Ovary (tissue), 9 donors: ENCODE measurements around the gene STIP1. TPM values are rescaled to one million over a fixed set of nuclear protein-coding genes. Genes with fewer than 3 reads are reported as not detected.

Experiments
- DNase-seq, 5 donors: peaks; one replicate each; pipeline ENCODE4 v3.0.0-alpha.2; 2019 to 2020
- H3K27ac ChIP-seq, 2 donors: fragments of 200-600 bp; one replicate each; pipeline versions ENCODE4 v1.5.1 to v1.8.0; 2019 to 2022
- H3K27me3 ChIP-seq: fragments of 200-600 bp; one replicate; pipeline ENCODE4 v1.8.0; 2022
- H3K36me3 ChIP-seq: fragments of 200-600 bp; sonication (generic); one replicate; pipeline ENCODE4 v1.5.1; 2019
- H3K4me1 ChIP-seq: one replicate; pipeline ENCODE4 v1.8.1; 2013; ENCODE audit warnings: mild to moderate bottlenecking, moderate library complexity; ENCODE audit not compliant: insufficient read depth
- H3K4me3 ChIP-seq: fragments of 200-600 bp; sonication (generic); one replicate; pipeline ENCODE4 v1.5.1; 2017
- H3K9me3 ChIP-seq, 2 donors: fragments of 200-600 bp in 1 of 2; sonication (generic) in 1 of 2; one replicate each; pipeline versions ENCODE4 v1.5.1 to v1.8.1; 2013 to 2019; ENCODE audit warnings: mild to moderate bottlenecking in 1 of 2, moderate library complexity in 1 of 2
- EP300 ChIP-seq: sonication (generic); formaldehyde crosslinking; IDR thresholded peaks from one replicate; pipeline ENCODE4 v1.6.1; 2017; ENCODE audit warnings: antibody characterized with exemption
- POLR2A ChIP-seq: fragments of 450-650 bp; IDR thresholded peaks from one replicate; pipeline ENCODE4 v1.6.1; 2017; ENCODE audit warnings: antibody characterized with exemption, mild to moderate bottlenecking, moderate library complexity
- WGBS, 3 donors: extraction: QIAGEN DNeasy Blood & Tissue Kit in 1 of 3; methylation state at CpG; one replicate each; pipeline versions ENCODE4 v1.1.5 to v1.1.7; 2013 to 2017; 5-methylcytosine and 5-hydroxymethylcytosine counted together
- intact Hi-C, 4 donors: fragments of 100-400 bp; cut with DNase I; formaldehyde crosslinking; loops; one replicate each; pipeline versions ENCODE4 v1.11.0 to v1.15.1; 2022 to 2023
- polyA plus RNA-seq, 2 donors: library from polyadenylated mRNA; stranded (reverse); fragments of 200-250 nt in 1 of 2; fragments of 350-450 nt in 1 of 2; fragmentation: Illumina TruSeq in 1 of 2; extraction: RNeasy Lipid Tissue Mini Kit (QIAGEN cat#74804) in 1 of 2; gene quantifications; one replicate each; pipeline ENCODE4 v1.2.3, GENCODE V29; 2013 to 2014
- total RNA-seq, 7 donors: library from RNA; depleted of rRNA in 2 of 7; stranded (reverse); fragments of >200 nt in 2 of 7; fragmentation: NEBNext Ultra II Directional in 3 of 7; extraction: Animal tissue kit (Norgen Biotek cat#: 25700) in 3 of 7; gene quantifications; one replicate each; pipeline versions ENCODE4 v1.1.0 to v1.2.4, GENCODE V29; 2016 to 2023
- TF ChIP-seq, protein P1 (sequence below), 3 donors: fragments of 450-650 bp in 2 of 3; fragments of 200-600 bp in 1 of 3; IDR thresholded peaks; one replicate each; pipeline versions ENCODE4 v1.5.1 to v1.8.0; 2016 to 2022; ENCODE audit warnings: antibody characterized with exemption in 3 of 3, mild to moderate bottlenecking in 1 of 3
- donor health status: DM: no; HTN: no; CAD: no; lungs with moderate emphysema.
- donor health status: DM: no; HTN: no; CAD: no.
- donor health status: Bipolar disorder and iron deficiency.
- donor health status: DM: yes; HTN: yes; CAD: no.
- donor health status: DM: no; HTN: no; CAD: no.
- donor health status: DM: yes; HTN: yes; CAD: no.

Gene STIP1
- total and polyA plus RNA-seq, 9 donors, result 48.4 to 238 (median 111) TPM

DNA sequence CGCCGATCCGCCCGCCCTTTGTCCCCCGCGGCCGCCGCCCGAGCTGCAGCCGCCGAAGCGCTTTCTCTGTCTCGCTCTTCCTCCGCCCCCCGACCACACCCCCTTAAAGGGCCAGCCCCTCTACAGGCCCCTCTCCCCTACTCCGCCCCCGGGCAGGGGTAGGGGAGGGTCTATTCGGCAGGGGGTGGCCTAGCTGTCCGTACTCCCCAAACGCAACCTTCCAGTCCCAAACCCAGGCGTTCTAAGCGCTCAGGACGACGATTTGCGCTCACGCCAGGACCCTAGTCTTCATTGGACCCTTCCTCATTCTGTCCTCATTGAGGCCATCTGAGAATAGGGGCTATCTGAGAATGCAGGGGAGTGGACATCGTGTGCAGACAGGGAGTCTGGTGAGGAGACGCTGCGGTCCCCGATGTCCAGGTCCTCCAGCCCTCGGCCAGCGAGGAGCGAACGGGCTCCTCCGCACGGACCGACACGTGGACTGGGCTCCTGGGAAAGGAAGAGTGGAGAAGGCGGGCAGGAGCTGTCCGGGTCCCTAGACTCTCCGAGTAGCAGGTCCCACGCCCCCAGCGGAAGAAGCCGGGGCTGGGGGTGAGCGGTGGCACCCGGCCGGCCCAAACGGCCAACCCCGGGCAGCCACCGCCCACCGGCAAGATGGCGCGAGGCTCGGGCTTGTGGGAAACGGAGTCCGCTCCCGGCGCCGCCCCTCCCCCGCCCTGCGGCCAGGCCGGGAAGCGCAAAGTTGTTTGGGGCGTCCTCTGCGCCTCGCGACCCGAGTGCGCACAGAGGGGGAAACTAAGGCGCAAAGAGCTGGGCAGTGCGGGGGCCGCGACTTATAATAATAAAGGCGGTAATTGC is 61.1 kb downstream of the STIP1 start, which contains the start of gene PPP1R14B:
Gene PPP1R14B, minus strand, starts transcription at position 73 of the 858 bp plus-strand sequence. CDS start 270 bp downstream, outside the sequence.
- peak within 1 kb of the TSS; percentile 64 for H3K4me3 ChIP-seq
- H3K36me3 ChIP-seq, result no peaks in the 10 kb centered on the region
- WGBS, 3 donors, result 0 to 1% (median 1%) methylated on average over 34 to 72 of the region's 74 CpGs
- H3K27me3 ChIP-seq, result no peaks in the 10 kb centered on the region
- H3K4me1 ChIP-seq, result peaks cover 16% of the 10 kb centered on the region
- peak within 1 kb of the TSS; percentile 41 to 69 for H3K27ac ChIP-seq
- intact Hi-C loops, result no loop called here
- H3K9me3 ChIP-seq, result no peaks in the 10 kb centered on the region
- no peak for TF ChIP-seq POLR2A
- TF ChIP-seq EP300, result no peak
- TF ChIP-seq, protein P1, sequence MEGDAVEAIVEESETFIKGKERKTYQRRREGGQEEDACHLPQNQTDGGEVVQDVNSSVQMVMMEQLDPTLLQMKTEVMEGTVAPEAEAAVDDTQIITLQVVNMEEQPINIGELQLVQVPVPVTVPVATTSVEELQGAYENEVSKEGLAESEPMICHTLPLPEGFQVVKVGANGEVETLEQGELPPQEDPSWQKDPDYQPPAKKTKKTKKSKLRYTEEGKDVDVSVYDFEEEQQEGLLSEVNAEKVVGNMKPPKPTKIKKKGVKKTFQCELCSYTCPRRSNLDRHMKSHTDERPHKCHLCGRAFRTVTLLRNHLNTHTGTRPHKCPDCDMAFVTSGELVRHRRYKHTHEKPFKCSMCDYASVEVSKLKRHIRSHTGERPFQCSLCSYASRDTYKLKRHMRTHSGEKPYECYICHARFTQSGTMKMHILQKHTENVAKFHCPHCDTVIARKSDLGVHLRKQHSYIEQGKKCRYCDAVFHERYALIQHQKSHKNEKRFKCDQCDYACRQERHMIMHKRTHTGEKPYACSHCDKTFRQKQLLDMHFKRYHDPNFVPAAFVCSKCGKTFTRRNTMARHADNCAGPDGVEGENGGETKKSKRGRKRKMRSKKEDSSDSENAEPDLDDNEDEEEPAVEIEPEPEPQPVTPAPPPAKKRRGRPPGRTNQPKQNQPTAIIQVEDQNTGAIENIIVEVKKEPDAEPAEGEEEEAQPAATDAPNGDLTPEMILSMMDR (IDR thresholded peaks at IDR 0.05), result peak in 1 of 3 donors; percentile 29
- peak; percentile 84 to 91 (median 88) for DNase-seq

DNA sequence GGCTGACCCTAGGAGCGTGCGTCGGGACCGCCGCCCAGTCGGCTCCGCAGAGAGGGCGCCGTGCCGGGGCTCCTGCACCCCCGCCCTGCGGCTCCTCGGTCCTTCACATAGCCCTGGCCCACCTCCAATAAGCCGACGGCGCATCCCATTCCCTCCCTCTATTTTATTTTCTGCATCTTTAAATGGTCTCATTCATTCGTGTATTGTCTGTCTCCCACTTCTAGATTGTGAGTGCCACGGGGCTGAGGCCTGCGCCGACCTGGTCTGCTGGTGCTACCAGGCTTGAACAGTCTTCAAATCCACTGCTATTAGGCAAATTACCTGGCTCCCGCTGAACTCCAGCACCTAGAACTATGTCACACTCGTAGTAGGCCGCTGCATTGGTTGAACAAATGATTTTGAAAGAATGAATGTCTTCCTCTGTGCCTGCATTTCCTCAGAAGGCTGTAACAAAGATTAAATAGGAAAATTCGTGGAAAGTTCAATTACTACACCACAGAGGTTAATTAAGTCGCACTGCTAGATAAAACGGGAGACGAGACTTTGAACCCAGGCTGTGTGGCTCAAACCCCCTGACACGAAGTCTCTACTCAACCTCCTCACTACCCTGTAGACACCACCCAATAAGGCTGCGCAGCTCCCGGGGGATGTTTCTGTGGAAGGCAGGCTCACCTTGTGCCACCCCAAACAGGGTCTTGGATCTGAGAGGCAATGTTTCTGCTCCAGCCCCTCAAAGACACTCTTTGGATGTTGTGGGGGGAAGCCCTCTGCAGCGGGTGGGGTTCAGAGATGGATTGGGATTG is 62.0 kb downstream of the STIP1 start:
- Histone ChIP-seq H3K9me3 (no peaks in the 10 kb centered on the region), H3K4me1 (peaks cover 15% of the 10 kb centered on the region), H3K4me3 (peak overlapping the region; percentile 64), H3K36me3 (no peaks in the 10 kb centered on the region), H3K27ac (peak overlapping the region; percentile 16 to 69), H3K27me3 (no peaks in the 10 kb centered on the region)
- 34 to 35% (median 34%) methylated on average over 31 of the region's 31 CpGs for WGBS, 3 donors
- no peak for TF ChIP-seq EP300
- TF ChIP-seq POLR2A, result no peak
- TF ChIP-seq, protein P1 (IDR thresholded peaks at IDR 0.05), result no peak
- peak in 2 of 5 donors; percentile 53 to 71 for DNase-seq
- intact Hi-C loops, result no loop called here

DNA sequence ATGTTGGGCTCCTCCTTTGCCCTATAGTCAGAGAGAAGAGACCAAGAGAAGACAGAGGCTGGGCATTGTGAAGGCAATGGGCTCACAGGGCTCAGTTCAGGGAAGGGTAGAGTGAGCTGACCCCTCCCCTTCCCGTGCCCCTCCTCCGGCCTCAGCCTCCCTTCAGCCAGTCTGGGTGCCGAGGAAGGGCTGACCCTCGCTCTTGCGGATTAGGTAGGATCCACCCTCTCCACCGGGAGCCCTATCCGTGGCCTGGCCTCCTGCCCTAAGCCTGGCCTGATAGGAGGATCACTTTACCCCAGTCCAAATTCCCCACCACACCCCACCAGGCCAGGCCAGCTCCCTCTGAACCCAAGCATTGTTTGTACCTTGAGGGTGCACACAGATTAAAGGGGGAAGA is 62.6 kb downstream of the STIP1 start:
- H3K27me3 ChIP-seq, result no peaks in the 10 kb centered on the region
- intact Hi-C loops, result no loop called here

GRCh38 chr11:64249038-64249437 is 63.1 kb downstream of the STIP1 start:
- Histone ChIP-seq H3K9me3 (no peaks in the 10 kb centered on the region), H3K4me1 (peaks cover 15% of the 10 kb centered on the region), H3K27me3 (no peaks in the 10 kb centered on the region), H3K27ac (no peak overlapping the region), H3K36me3 (no peaks in the 10 kb centered on the region), H3K4me3 (no peak overlapping the region)
- TF ChIP-seq POLR2A, result no peak
- no peak for TF ChIP-seq EP300
- TF ChIP-seq, protein P1 (IDR thresholded peaks at IDR 0.05), result no peak
- intact Hi-C loops, result no loop called here
- no peak for DNase-seq
- WGBS, 3 donors, result 92 to 95% (median 94%) methylated on average over 4 of the region's 4 CpGs

More for the DNA sequence above, 62.6 kb downstream of the STIP1 start:
- TF ChIP-seq POLR2A (no peak), EP300 (no peak)
- TF ChIP-seq, protein P1 (IDR thresholded peaks at IDR 0.05), result no peak
- Histone ChIP-seq H3K9me3 (no peaks in the 10 kb centered on the region), H3K36me3 (no peaks in the 10 kb centered on the region), H3K4me1 (peaks cover 15% of the 10 kb centered on the region), H3K27ac (no peak overlapping the region), H3K4me3 (no peak overlapping the region)
- 74 to 91% (median 83%) methylated on average over 5 to 7 of the region's 7 CpGs for WGBS, 3 donors
- DNase-seq, result no peak
